ENCODE measurements around the gene BTBD2. TPM values are rescaled to one million over a fixed set of nuclear protein-coding genes. Genes with fewer than 3 reads are reported as not detected.

BTBD2 gene
- total RNA-seq, 2 experiments from 2014 or later: 48.2 to 53.4 TPM

DNA sequence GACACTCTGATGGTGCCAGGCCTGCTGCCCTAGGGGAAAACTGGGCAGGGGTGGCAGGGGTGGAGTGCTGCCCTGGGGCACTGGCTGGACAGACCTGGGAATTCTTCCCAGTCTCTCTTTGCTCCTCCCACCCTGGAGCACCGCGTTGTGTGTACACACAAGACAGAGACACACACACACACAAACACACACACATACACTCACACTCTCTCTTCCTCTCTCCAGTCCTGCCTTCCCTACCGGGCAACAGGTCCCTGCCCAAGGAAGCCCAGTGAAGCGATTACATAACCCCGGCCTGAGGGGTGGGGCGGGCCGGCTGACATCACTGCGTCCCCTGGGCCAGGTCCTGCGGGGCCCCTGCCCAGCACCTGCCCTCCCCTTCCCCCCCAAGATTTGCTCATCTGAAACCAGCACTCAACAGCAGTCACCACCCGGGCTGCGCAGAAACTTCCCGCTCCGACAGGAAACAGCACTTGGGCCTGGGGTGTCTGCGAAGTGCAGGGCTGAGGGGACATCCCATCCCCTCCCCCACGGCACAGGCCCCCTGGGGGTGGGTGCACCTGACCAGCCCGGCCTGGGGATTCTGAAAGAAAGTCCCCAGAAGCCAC lies 34.3 kb upstream of the BTBD2 start:
- Mint-ChIP-seq H3K9me3 (ENCODE audit: insufficient read depth) (no peaks in the 10 kb centered on the region), H3K27me3 (ENCODE audit: low read depth) (no peaks in the 10 kb centered on the region), H3K4me1 (ENCODE audit: low read depth) (peaks cover 50% of the 10 kb centered on the region), H3K27ac (peak overlapping the region; percentile 86), H3K36me3 (ENCODE audit: low read depth) (peaks cover 20% of the 10 kb centered on the region), H3K4me3 (peak overlapping the region; percentile 85)
- ATAC-seq: peak; percentile 13
- peak; percentile 74 for DNase-seq
- ChIA-PET POLR2A (interaction anchor here (0.6 to 2.6 kb wide), 11 partner anchors 8 to 781 kb away, joined by 3 to 9 read pairs (median 4); partner anchors contain the start of genes CIRBP and MOB3A), CTCF (interaction anchor here (1.0 kb wide), 1 partner anchor 154 kb away, joined by 3 read pairs; no protein-coding TSS in a partner anchor)

GRCh38 chr19:2048959-2049740 lies 33.6 kb upstream of the BTBD2 start:
- Mint-ChIP-seq H3K4me1 (ENCODE audit: low read depth) (peaks cover 48% of the 10 kb centered on the region), H3K36me3 (ENCODE audit: low read depth) (peaks cover 23% of the 10 kb centered on the region), H3K9me3 (ENCODE audit: insufficient read depth) (no peaks in the 10 kb centered on the region), H3K4me3 (peak overlapping the region; percentile 85), H3K27me3 (ENCODE audit: low read depth) (no peaks in the 10 kb centered on the region), H3K27ac (peak overlapping the region; percentile 86)
- CTCF ChIA-PET: no interaction called here
- POLR2A ChIA-PET: interaction anchor here (0.6 to 2.6 kb wide), 5 partner anchors 17 to 780 kb away, joined by 3 to 9 read pairs (median 4); partner anchors contain the start of genes CIRBP and MOB3A
- DNase-seq: peak; percentile 40
- ATAC-seq: no peak

DNA sequence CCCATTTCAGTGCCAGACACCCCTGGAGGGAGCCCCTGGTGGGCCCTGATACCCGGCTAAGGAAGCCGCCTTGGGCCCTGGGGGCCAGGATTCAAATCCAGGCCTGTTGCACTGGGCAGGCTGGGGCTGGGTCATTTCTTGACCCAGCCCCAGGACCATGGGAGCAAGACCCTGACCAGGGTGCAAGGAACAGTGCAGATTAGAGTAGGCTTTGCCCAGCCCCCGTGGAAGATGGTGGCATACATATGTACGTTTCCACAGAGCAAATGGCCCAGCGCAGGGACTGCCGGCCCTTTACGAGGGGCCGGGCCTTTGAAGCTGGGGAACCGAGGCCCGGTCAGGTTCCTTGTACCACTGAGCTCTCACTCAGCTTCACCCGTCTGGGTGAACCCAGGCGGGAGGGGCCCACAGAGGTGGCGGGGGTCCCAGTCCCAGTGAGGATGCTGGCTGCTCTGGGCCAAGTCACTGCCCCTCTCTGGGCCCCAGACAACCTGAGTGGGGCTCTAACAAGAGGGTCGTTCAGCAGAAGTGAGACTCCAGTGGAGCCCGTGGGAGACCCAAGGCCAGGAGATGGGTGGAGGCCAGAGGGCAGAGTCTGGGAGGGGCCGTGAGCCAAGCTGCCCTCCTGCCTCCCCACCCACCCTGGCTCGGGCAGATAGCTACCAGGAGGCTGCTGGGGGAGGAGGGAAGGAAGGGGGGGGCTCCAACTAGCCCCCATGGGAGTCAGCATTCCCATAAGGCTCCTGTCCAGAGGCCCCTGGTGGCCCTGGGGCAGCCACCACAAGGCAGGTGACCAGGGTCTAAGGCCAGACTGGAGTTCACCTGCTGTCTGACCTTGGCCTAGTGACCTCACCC lies 32.8 kb upstream of the BTBD2 start:
- CTCF ChIA-PET: no interaction called here
- H3K4me3 Mint-ChIP-seq: peak overlapping the region; percentile 85
- no peak for ATAC-seq
- H3K36me3 Mint-ChIP-seq (ENCODE audit: low read depth): peaks cover 25% of the 10 kb centered on the region
- H3K9me3 Mint-ChIP-seq (ENCODE audit: insufficient read depth): no peaks in the 10 kb centered on the region
- POLR2A ChIA-PET: interaction anchor here (1.8 to 2.6 kb wide), 2 partner anchors 36 to 47 kb away, joined by 5 to 9 read pairs; partner anchors contain the start of gene MOB3A
- DNase-seq: no peak
- H3K27me3 Mint-ChIP-seq (ENCODE audit: low read depth): no peaks in the 10 kb centered on the region
- no peak overlapping the region for H3K27ac Mint-ChIP-seq
- H3K4me1 Mint-ChIP-seq (ENCODE audit: low read depth): peaks cover 49% of the 10 kb centered on the region

DNA sequence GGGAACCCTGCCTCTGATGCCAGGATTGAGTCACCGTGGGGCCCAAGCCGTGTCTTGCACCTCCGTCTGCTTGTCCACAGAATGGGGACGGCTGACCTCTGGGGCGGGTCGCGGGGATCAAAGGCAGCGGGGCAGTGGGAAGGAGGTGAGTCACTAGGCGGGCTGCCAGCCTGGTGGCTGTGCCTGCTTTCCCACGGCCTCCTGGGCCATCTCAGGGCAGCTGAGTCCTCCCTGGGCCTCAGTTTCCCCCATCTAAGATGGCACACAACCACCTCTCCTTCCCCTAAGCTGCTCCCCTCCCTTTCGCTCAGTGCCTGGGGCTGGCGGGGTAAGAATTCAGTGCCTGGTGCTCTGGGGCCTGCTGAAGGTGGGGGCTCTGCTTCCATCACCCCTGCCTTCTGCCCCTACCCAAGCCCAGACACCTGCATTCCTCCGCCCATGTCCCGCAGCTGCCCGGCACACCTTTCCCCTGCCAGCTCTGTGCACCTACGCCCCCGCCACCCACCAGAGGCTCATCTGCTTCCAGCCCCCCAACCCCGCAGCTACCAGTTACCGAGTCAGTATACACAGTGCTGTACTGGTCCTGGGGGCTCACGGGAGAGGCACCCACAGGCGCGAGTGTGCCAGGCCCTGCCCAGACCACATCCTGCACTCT lies 32.1 kb upstream of the BTBD2 start:
- CTCF ChIA-PET: no interaction called here
- H3K4me3 Mint-ChIP-seq: peak overlapping the region; percentile 85
- H3K27me3 Mint-ChIP-seq (ENCODE audit: low read depth): no peaks in the 10 kb centered on the region
- H3K4me1 Mint-ChIP-seq (ENCODE audit: low read depth): peaks cover 56% of the 10 kb centered on the region
- POLR2A ChIA-PET: interaction anchor here (0.6 kb wide), 1 partner anchor 9 kb away, joined by 3 read pairs; no protein-coding TSS in a partner anchor
- no peak overlapping the region for H3K27ac Mint-ChIP-seq
- H3K9me3 Mint-ChIP-seq (ENCODE audit: insufficient read depth): no peaks in the 10 kb centered on the region
- peak; percentile 23 for DNase-seq
- ATAC-seq: no peak
- H3K36me3 Mint-ChIP-seq (ENCODE audit: low read depth): peaks cover 28% of the 10 kb centered on the region

- peak; percentile 20 for DNase-seq
- no peak overlapping the region for H3K4me3 Mint-ChIP-seq
- peaks cover 55% of the 10 kb centered on the region for H3K4me1 Mint-ChIP-seq (ENCODE audit: low read depth)
- peaks cover 32% of the 10 kb centered on the region for H3K36me3 Mint-ChIP-seq (ENCODE audit: low read depth)
- CTCF ChIA-PET: no interaction called here
- no peak overlapping the region for H3K27ac Mint-ChIP-seq
- H3K9me3 Mint-ChIP-seq (ENCODE audit: insufficient read depth): no peaks in the 10 kb centered on the region
- ATAC-seq: no peak
- H3K27me3 Mint-ChIP-seq (ENCODE audit: low read depth): no peaks in the 10 kb centered on the region
- POLR2A ChIA-PET: interaction anchor here (0.6 kb wide), 1 partner anchor 8 kb away, joined by 3 read pairs; no protein-coding TSS in a partner anchor
Observed at GRCh38 chr19:2047076-2047448, 31.5 kb upstream of the BTBD2 start.

DNA sequence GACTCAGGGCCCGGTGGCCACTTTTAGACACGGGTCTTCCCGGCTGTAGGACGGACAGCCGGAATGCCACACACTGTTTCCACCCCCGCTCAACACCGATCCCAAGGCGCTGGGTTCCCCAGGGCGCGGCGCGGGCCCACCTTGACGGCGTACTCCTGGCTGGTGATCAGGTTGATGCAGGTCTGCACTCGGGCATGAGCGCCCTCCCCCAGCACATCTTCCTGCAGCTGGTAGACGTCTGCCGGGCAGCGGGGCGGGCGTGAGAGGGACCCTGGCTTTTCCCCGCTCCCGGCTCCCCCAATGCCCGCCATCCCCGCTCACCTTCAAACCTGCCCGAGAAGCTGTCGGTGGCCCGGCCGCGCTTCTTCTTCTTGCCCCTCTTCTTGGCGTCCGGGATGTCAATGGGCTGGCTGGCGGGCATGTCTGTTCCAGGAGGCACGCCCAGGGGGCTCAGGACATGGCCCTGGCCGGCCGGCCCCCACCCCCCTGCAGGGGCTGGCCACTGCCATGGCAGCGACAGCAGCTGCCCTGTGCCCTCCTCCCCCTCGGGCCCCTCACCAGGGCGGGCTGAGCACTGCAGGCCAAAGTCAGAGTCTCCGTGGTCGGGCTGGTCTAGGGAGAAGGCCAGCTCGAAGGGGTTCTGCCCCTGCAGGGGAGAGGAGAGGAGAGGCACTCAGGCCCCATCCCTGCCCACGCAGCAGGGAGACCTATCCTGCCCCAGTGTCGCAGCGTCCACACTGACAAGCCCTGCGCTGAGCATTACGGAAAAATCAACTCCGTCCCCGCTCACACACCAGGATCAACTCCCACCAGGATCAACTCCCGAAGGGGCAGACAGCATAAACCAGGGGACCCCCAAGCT lies 30.8 kb upstream of the BTBD2 start:
- Mint-ChIP-seq H3K27me3 (ENCODE audit: low read depth) (no peaks in the 10 kb centered on the region), H3K27ac (no peak overlapping the region), H3K36me3 (ENCODE audit: low read depth) (peaks cover 34% of the 10 kb centered on the region), H3K9me3 (ENCODE audit: insufficient read depth) (no peaks in the 10 kb centered on the region), H3K4me3 (no peak overlapping the region), H3K4me1 (ENCODE audit: low read depth) (peaks cover 51% of the 10 kb centered on the region)
- ATAC-seq (no peak), DNase-seq (peak; percentile 21)
- ChIA-PET CTCF (interaction anchor here (0.6 kb wide), 1 partner anchor 118 kb away, joined by 3 read pairs; no protein-coding TSS in a partner anchor), POLR2A (no interaction called here)

DNA sequence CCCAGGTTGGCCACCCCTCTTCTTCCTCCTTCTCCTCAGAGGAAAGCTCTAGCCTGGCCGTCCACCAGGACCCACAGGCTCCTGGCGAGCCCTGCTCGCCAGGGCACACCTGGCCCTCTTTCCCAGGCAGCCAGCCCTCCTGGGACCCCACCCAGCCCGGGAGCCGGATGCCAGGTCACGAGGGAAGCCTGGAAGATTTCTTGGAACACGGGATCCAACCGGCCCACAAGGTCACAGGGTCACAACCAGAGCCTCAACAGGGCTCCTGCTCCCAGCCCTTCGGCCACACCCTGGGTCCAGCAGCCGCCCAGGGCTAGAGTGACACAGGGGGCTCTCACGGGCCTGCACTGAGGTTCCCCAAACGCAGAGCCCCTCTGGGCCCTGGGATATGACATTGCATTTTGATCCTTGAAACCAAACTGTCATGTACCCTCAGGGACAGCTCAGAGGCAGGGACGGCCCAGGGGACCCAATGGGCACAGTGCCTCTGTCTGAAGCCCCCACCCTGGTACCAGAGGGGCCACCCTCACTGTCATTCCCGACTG lies 30.1 kb upstream of the BTBD2 start:
- Mint-ChIP-seq H3K4me1 (ENCODE audit: low read depth) (peaks cover 53% of the 10 kb centered on the region), H3K9me3 (ENCODE audit: insufficient read depth) (no peaks in the 10 kb centered on the region), H3K36me3 (ENCODE audit: low read depth) (peaks cover 39% of the 10 kb centered on the region), H3K27me3 (ENCODE audit: low read depth) (no peaks in the 10 kb centered on the region), H3K27ac (no peak overlapping the region), H3K4me3 (no peak overlapping the region)
- ChIA-PET CTCF (no interaction called here), POLR2A (no interaction called here)
- no peak for ATAC-seq
- DNase-seq: peak; percentile 20

- peak overlapping the region; percentile 61 for H3K27ac Mint-ChIP-seq
- peaks cover 52% of the 10 kb centered on the region for H3K4me1 Mint-ChIP-seq (ENCODE audit: low read depth)
- DNase-seq: peak; percentile 22
Observed at GRCh38 chr19:2044709-2045500, 29.4 kb upstream of the BTBD2 start.

GRCh38 chr19:2043961-2044708 lies 28.6 kb upstream of the BTBD2 start:
- Mint-ChIP-seq H3K27ac (peak overlapping the region; percentile 86), H3K36me3 (ENCODE audit: low read depth) (peaks cover 35% of the 10 kb centered on the region)
- DNase-seq: peak; percentile 33

More at GRCh38 chr19:2044709-2045500, 29.4 kb upstream of the BTBD2 start:
- no peak for ATAC-seq
- no peaks in the 10 kb centered on the region for H3K27me3 Mint-ChIP-seq (ENCODE audit: low read depth)
- CTCF ChIA-PET: no interaction called here
- POLR2A ChIA-PET: interaction anchor here (3.3 kb wide), 1 partner anchor 7 kb away, joined by 31 read pairs; the partner anchor contains the start of gene MKNK2
- H3K4me3 Mint-ChIP-seq: no peak overlapping the region
- peaks cover 37% of the 10 kb centered on the region for H3K36me3 Mint-ChIP-seq (ENCODE audit: low read depth)
- H3K9me3 Mint-ChIP-seq (ENCODE audit: insufficient read depth): no peaks in the 10 kb centered on the region

More at GRCh38 chr19:2043961-2044708, 28.6 kb upstream of the BTBD2 start:
- Mint-ChIP-seq H3K9me3 (ENCODE audit: insufficient read depth) (no peaks in the 10 kb centered on the region), H3K27me3 (ENCODE audit: low read depth) (no peaks in the 10 kb centered on the region), H3K4me3 (no peak overlapping the region), H3K4me1 (ENCODE audit: low read depth) (peaks cover 47% of the 10 kb centered on the region)
- no peak for ATAC-seq
- ChIA-PET POLR2A (interaction anchor here (1.4 to 3.3 kb wide), 2 partner anchors 8 to 9 kb away, joined by 3 to 31 read pairs; partner anchors contain the start of gene MKNK2), CTCF (interaction anchor here (2.8 to 3.3 kb wide), 2 partner anchors 25 kb away, joined by 15 read pairs; no protein-coding TSS in a partner anchor)

All from activated CD8-positive, alpha-beta T cell treated with anti-CD3 and anti-CD28 coated beads, Interleukin-2, amount 10 ng/mL, durations not matched to agents 7 days and 5 days (primary cell).